Loucy (cell line): Measurements from ENCODE around the gene MYO7B.

Experiments used
- H2AFZ ChIP-seq: fragments of 200-600 bp; sonication (generic); 2 replicates; pipeline ENCODE4 v1.6.0; 2016; ENCODE audit warnings: antibody characterized with exemption, mild to moderate bottlenecking, low read length, moderate library complexity
- H3F3A ChIP-seq: fragments of 200-600 bp; 2 replicates; pipeline ENCODE4 v1.6.0; 2016; ENCODE audit warnings: antibody characterized with exemption, low read depth, mild to moderate bottlenecking
- H3K27me3 ChIP-seq: fragments of 200-600 bp; sonication (generic); 2 replicates; pipeline ENCODE4 v1.6.1; 2014; ENCODE audit warnings: low read length, mild to moderate bottlenecking; ENCODE audit not compliant: insufficient read depth, poor library complexity, severe bottlenecking
- H3K36me3 ChIP-seq: fragments of 200-600 bp; sonication (generic); 2 replicates; pipeline ENCODE4 v1.6.1; 2016; ENCODE audit warnings: low read length; ENCODE audit not compliant: insufficient read depth
- H3K4me1 ChIP-seq: fragments of 200-600 bp; sonication (generic); 2 replicates; pipeline ENCODE4 v1.5.1; 2014; ENCODE audit warnings: low read length, mild to moderate bottlenecking; ENCODE audit not compliant: insufficient read depth, poor library complexity, severe bottlenecking
- H3K4me2 ChIP-seq: fragments of 200-600 bp; sonication (generic); 2 replicates; pipeline ENCODE4 v1.6.0; 2014; ENCODE audit warnings: antibody characterized with exemption, low read length, low read depth, mild to moderate bottlenecking; ENCODE audit not compliant: poor library complexity, severe bottlenecking
- H3K4me3 ChIP-seq: fragments of 200-600 bp; sonication (generic); 2 replicates; pipeline ENCODE4 v1.5.1; 2014; ENCODE audit warnings: low read length, mild to moderate bottlenecking, mixed read lengths; ENCODE audit not compliant: poor library complexity, severe bottlenecking
- H3K79me2 ChIP-seq: fragments of 200-600 bp; sonication (generic); 2 replicates; pipeline ENCODE4 v1.6.1; 2014; ENCODE audit warnings: low read length; ENCODE audit not compliant: insufficient read depth
- H3K9ac ChIP-seq: fragments of 200-600 bp; sonication (generic); 2 replicates; pipeline ENCODE4 v1.6.0; 2014; ENCODE audit warnings: mild to moderate bottlenecking, low read depth, low read length, moderate library complexity; ENCODE audit not compliant: poor library complexity, severe bottlenecking
- H3K9me2 ChIP-seq: fragments of 200-600 bp; sonication (generic); replicated peaks from 2 replicates; pipeline ENCODE4 v1.6.1; 2016; ENCODE audit warnings: low read depth, low read length, mixed read lengths
- H3K9me3 ChIP-seq: fragments of 200-600 bp; sonication (generic); 2 replicates; pipeline ENCODE4 v1.6.1; 2014; ENCODE audit warnings: mild to moderate bottlenecking, antibody characterized with exemption, low read length, low read depth; ENCODE audit not compliant: insufficient read depth
- H4K20me1 ChIP-seq: fragments of 200-600 bp; sonication (generic); 2 replicates; pipeline ENCODE4 v1.6.0; 2014; ENCODE audit warnings: antibody characterized with exemption, low read length, mild to moderate bottlenecking; ENCODE audit not compliant: insufficient read depth, poor library complexity, severe bottlenecking
- CTCF ChIP-seq: fragments of 200-600 bp; sonication (generic); conservative IDR thresholded peaks from 2 replicates; pipeline ENCODE4 v1.5.1; 2014; ENCODE audit warnings: mild to moderate bottlenecking, antibody characterized with exemption, low read length
- EZH2phosphoT487 ChIP-seq: fragments of 200-600 bp; IDR thresholded peaks from 2 replicates; pipeline ENCODE4 v1.6.1; 2018; ENCODE audit warnings: antibody characterized with exemption, mild to moderate bottlenecking, moderate library complexity, borderline replicate concordance

Gene MYO7B

GRCh38 chr2:127630864-127631540, 95.5 kb downstream of the MYO7B start:
- Histone ChIP-seq H3K79me2 (no peaks in the 10 kb centered on the region; the same call in 1 of the 2 replicates), H3K9me2 (no peaks in the 10 kb centered on the region), H4K20me1 (no peaks in the 10 kb centered on the region), H3K4me1 (peaks cover 31% of the 10 kb centered on the region), H3K4me3 (no peak overlapping the region), H3K9me3 (no peaks in the 10 kb centered on the region), H3K9ac (peak overlapping the region; percentile 33), H3F3A (no peaks in the 10 kb centered on the region), H3K27me3 (no peaks in the 10 kb centered on the region), H3K36me3 (no peaks in the 10 kb centered on the region), H3K4me2 (no peak overlapping the region), H2AFZ (no peak overlapping the region)
- TF ChIP-seq EZH2phosphoT487 (no peak), CTCF (no peak)

- H3K9me3 ChIP-seq: no peaks in the 10 kb centered on the region
- no peak overlapping the region for H2AFZ ChIP-seq
- no peak for TF ChIP-seq EZH2phosphoT487
- TF ChIP-seq CTCF: no peak
- H3K4me2 ChIP-seq: no peak overlapping the region
- no peaks in the 10 kb centered on the region; the same call in 1 of the 2 replicates for H3K79me2 ChIP-seq
- no peaks in the 10 kb centered on the region for H3K36me3 ChIP-seq
- no peaks in the 10 kb centered on the region for H3K9me2 ChIP-seq
- no peaks in the 10 kb centered on the region for H4K20me1 ChIP-seq
- H3K4me3 ChIP-seq: no peak overlapping the region
- no peaks in the 10 kb centered on the region for H3K27me3 ChIP-seq
- H3F3A ChIP-seq: no peaks in the 10 kb centered on the region
- no peak overlapping the region for H3K9ac ChIP-seq
- H3K4me1 ChIP-seq: peaks cover 37% of the 10 kb centered on the region
Measured at GRCh38 chr2:127631541-127631996, 96.1 kb downstream of the MYO7B start.

- TF ChIP-seq CTCF: no peak
- no peak for TF ChIP-seq EZH2phosphoT487
- H3K9me3 ChIP-seq: no peaks in the 10 kb centered on the region
- H3K4me3 ChIP-seq: no peak overlapping the region
- H4K20me1 ChIP-seq: no peaks in the 10 kb centered on the region
- H3K27me3 ChIP-seq: no peaks in the 10 kb centered on the region
- peaks cover 42% of the 10 kb centered on the region for H3K4me1 ChIP-seq
- H3K36me3 ChIP-seq: no peaks in the 10 kb centered on the region
- H3K9ac ChIP-seq: no peak overlapping the region
- H3K9me2 ChIP-seq: no peaks in the 10 kb centered on the region
- no peaks in the 10 kb centered on the region for H3F3A ChIP-seq
- no peak overlapping the region for H3K4me2 ChIP-seq
- no peak overlapping the region for H2AFZ ChIP-seq
- no peaks in the 10 kb centered on the region; the same call in 1 of the 2 replicates for H3K79me2 ChIP-seq
Measured at GRCh38 chr2:127631997-127632581, 96.6 kb downstream of the MYO7B start.
